ENCODE data around the gene HES1. TPM values are rescaled to one million over a fixed set of nuclear protein-coding genes. Genes with fewer than 3 reads are reported as not detected.
A peak's percentile ranks its signal among the peaks of the same experiment; 100 is the strongest.

The HES1 gene
- total RNA-seq, 1 donor = 13.4 TPM

DNA sequence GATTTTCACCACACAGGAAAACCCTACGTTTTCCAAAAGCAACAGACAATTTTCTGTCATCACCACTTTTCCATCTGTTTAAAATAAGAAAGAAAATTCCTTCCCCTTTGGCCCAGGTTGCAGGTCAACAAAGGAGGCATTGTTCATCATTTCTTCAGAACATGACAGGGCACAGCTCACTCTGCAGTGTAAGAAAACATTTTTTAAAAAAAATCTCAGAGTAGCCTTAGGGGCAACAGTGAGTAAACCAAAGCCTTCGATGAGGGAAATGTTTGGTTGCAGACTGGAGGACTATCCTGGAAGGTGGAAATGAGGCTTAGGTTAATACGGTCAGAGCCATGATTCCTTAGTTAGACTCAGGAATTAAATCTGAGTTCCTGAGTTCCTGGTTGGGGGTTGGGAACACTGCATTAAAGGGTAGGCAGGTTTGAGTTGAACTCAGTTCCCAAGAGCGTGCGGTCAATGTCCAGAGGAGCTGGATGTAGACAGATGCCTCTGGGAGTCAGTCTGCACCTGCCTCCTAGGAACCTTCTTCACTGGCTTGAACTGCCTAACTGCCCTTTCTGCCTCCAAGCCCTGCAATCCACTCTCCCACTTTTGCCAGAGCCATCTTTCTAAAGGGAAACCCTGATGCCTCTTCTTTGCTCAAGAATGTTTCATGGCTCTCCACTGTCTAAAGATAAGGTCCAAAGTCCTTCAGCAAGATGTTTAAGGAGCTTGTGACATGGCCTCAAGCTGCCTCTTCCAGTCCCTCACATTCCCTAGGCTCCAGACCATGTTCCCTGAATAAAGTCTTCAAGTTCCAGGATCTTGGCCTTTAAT lies 3.3 kb upstream of the HES1 start:
- no peak for DNase-seq (ENCODE audit: low read depth)
- TF ChIP-seq CTCF (IDR thresholded peaks at IDR 0.05; ENCODE audit: insufficient read depth, low read depth, low read length) = no peak
- no peak overlapping the region for H3K4me3 ChIP-seq (ENCODE audit: low read depth, low read length)

DNA sequence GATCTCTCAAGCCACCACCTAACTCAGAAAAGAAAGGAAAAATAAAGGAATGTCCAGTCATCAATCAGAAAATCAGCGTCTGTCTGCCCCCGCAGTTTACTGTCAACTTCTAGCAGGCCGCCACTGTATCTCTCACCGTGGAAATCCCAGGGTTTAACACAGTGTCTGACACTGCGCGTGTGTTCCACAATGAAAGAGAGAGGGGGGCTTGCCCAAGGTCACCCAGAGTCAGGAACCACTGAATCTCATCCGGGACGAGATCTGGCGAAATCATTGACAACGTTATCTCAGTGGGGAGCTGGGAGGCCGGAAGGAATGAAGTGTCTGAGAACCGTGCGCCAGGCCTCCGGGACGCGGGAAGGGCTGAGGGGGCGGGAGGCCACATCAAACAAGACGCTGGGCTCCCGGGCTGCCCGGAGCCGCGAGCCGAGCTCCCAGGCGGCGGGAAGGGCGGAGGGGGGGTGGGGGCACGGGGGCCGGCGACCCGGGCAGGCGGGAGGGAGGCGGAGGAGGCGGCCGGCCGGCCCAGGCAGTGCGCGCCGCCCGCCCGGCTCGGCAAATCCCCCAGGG lies 2.2 kb upstream of the HES1 start:
- peak overlapping the region; percentile 44 for H3K4me3 ChIP-seq (ENCODE audit: low read depth, low read length)
- TF ChIP-seq CTCF (IDR thresholded peaks at IDR 0.05; ENCODE audit: insufficient read depth, low read depth, low read length) = no peak
- peak; percentile 88 for DNase-seq (ENCODE audit: low read depth)

GRCh38 chr3:194134231-194134756 lies 1.7 kb upstream of the HES1 start:
- TF ChIP-seq CTCF (IDR thresholded peaks at IDR 0.05; ENCODE audit: insufficient read depth, low read depth, low read length) = no peak
- peak; percentile 88 for DNase-seq (ENCODE audit: low read depth)

GRCh38 chr3:194134757-194135515 lies 1.0 kb upstream of the HES1 start:
- TF ChIP-seq CTCF (IDR thresholded peaks at IDR 0.05; ENCODE audit: insufficient read depth, low read depth, low read length) = no peak
- peak overlapping the region; percentile 64 for H3K4me3 ChIP-seq (ENCODE audit: low read depth, low read length)

More at GRCh38 chr3:194134231-194134756, 1.7 kb upstream of the HES1 start:
- H3K4me3 ChIP-seq (ENCODE audit: low read depth, low read length) = peak overlapping the region; percentile 64

DNA sequence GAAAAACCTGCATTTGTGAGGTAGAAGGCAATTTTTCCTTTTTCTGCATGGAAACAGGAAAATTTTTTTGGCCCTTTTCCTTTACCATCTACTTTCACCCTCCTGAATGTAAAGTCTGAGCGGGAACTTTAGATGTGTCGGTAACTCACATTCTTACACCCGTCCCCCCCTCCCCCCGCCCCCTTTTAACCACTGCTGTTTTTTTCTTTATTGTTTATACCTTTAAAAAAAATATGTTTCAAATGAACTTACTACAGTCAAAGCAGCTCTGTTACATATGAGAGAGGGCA lies 487 bp upstream of the HES1 start:
- H3K4me3 ChIP-seq (ENCODE audit: low read depth, low read length) = peak overlapping the region; percentile 64

More at GRCh38 chr3:194134757-194135515, 1.0 kb upstream of the HES1 start:
- peak; percentile 99 for DNase-seq (ENCODE audit: low read depth)

More for the DNA sequence above, 487 bp upstream of the HES1 start:
- TF ChIP-seq CTCF (IDR thresholded peaks at IDR 0.05; ENCODE audit: insufficient read depth, low read depth, low read length) = no peak
- DNase-seq (ENCODE audit: low read depth) = no peak

Data from fibroblast of villous mesenchyme (primary cell).